ENCODE measurements around the gene CTXN1. TPM values are rescaled to one million over a fixed set of nuclear protein-coding genes. Genes with fewer than 3 reads are reported as not detected.
"Not testable (repeated sequence)": the region's sequence is repeated elsewhere in the genome, so short reads cannot be mapped to it uniquely, and the experiment has no call there.

CTXN1 gene
- total and polyA plus RNA-seq, 2 of the 4 experiments (the other 2 are of a cell fraction), result 0.36 to 7.4 TPM

GRCh38 chr19:7961082-7961481 is 35.1 kb upstream of the CTXN1 start:
- DNase-seq; H2AFZ ChIP-seq (replicated peaks; ENCODE audit: low read length, poor library complexity); H2BK120ac ChIP-seq (ENCODE audit: low read depth, low read length); H3K27me3 ChIP-seq (ENCODE audit: control insufficient read depth, insufficient read depth, low read length); H3K4me3 ChIP-seq (ENCODE audit: insufficient read depth, low read depth, low read length); BruUV-seq (replicated peaks); H4K20me1 ChIP-seq (ENCODE audit: insufficient read depth, low read length); H3K4me2 ChIP-seq (ENCODE audit: low read depth, low read length); H3K27ac ChIP-seq (ENCODE audit: insufficient read depth, low read length); H3K9me1 ChIP-seq (ENCODE audit: insufficient read depth, low read length); H3K4me1 ChIP-seq (ENCODE audit: control insufficient read depth, insufficient read depth, low read length); H3K14ac ChIP-seq (replicated peaks; ENCODE audit: low read depth, low read length); ATAC-seq (ENCODE audit: low read depth); H3K9me3 ChIP-seq (ENCODE audit: control insufficient read depth, insufficient read depth, low read length); intact Hi-C loops (cut with micrococcal nuclease); H3K56ac ChIP-seq (ENCODE audit: extremely low read depth, insufficient read depth, low read length); H2BK20ac ChIP-seq (ENCODE audit: low read depth, low read length); H2AK9ac ChIP-seq (replicated peaks; ENCODE audit: low read depth, low read length, poor library complexity); H3K23ac ChIP-seq (ENCODE audit: low read depth, low read length); H2BK15ac ChIP-seq (ENCODE audit: low read depth, low read length); H2AK5ac ChIP-seq (ENCODE audit: low read depth, low read length); in situ Hi-C loops (cut with MboI; ENCODE audit: low sequenced_read_pairs); H3K9ac ChIP-seq (ENCODE audit: low read depth, low read length); H4K8ac ChIP-seq (ENCODE audit: low read depth in 2 of 2, low read length in 2 of 2); H3K18ac ChIP-seq (ENCODE audit: low read depth, low read length); H3K79me1 ChIP-seq (ENCODE audit: low read depth in 1 of 2, low read length in 2 of 2); H2BK5ac ChIP-seq (ENCODE audit: low read depth, low read length, poor library complexity, severe bottlenecking); H3K4ac ChIP-seq (ENCODE audit: low read depth, low read length); H4K5ac ChIP-seq (ENCODE audit: low read depth, low read length); dilution Hi-C loops (cut with HindIII; ENCODE audit: low sequenced_read_pairs, unreplicated experiment); H4K91ac ChIP-seq (ENCODE audit: insufficient read depth, low read depth, low read length); POLR2A ChIA-PET (ENCODE audit: unreplicated experiment): not testable (repeated sequence)
- H3K36me3 ChIP-seq (ENCODE audit: control insufficient read depth, insufficient read depth, low read length), result peaks cover 47% of the 10 kb centered on the region
- no CpG with 5 or more reads among the region's 4 CpGs for WGBS, 2 experiments (ENCODE audit: extremely low coverage in 2 of 2, insufficient read length in 1 of 2)
- CTCF ChIA-PET, result interaction anchor here (0.9 kb wide), 1 partner anchor 10 kb away, joined by 4 read pairs; no protein-coding TSS in a partner anchor

Measured in IMR-90 (cell line).